ENCODE measurements around the gene CBARP.

GRCh38 chr19:1251330-1252220 lies 13.8 kb upstream of the CBARP start:
- TF ChIP-seq CTCF (IDR thresholded peaks at IDR 0.05) (no peak), POLR2A (IDR thresholded peaks at IDR 0.05) (no peak)
